Stimulated activated CD4-positive, alpha-beta T cell treated with anti-CD3 and anti-CD28 coated beads, Interleukin-1b, Interleukin-23, amount 100 ng/mL, for 4 hours (primary cell): ENCODE measurements around the gene OR10K2.
"Not testable (repeated sequence)": the region's sequence is repeated elsewhere in the genome, so short reads cannot be mapped to it uniquely, and the experiment has no call there.

ENCODE experiments used
- DNase-seq, 2 donors: peaks; one replicate each; pipeline ENCODE4 v3.0.0-alpha.2; 2020; ENCODE audit warnings: low read depth in 2 of 2

The OR10K2 gene, protein sequence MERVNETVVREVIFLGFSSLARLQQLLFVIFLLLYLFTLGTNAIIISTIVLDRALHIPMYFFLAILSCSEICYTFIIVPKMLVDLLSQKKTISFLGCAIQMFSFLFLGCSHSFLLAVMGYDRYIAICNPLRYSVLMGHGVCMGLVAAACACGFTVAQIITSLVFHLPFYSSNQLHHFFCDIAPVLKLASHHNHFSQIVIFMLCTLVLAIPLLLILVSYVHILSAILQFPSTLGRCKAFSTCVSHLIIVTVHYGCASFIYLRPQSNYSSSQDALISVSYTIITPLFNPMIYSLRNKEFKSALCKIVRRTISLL

DNA sequence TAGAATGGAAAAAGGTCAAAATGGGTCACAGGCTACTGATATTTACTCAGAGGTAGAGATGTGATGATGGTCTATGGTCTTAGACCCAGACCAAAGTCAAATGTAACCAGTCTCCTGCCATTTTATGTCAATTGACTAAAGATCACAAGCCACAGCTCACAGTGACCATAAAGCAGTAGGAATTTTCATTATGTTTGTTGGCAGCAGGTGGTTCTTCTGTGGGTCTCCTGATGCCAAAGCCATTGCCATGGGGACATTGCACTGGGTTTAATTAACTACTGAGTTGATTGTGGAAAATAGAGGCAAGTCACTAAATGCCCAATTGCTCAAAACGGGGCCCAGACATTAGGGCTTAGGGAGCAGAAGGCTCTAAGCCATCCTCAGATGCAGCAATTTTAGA is at the start of gene OR10K2:
Gene OR10K2 (minus strand): TSS at position 101 of the 400 bp plus-strand sequence. CDS start 5,371 bp downstream, outside the sequence.
- no peak for DNase-seq

- no peak for DNase-seq
These were observed 45.9 kb upstream of the OR10K2 start, which contains the start of gene OR10R2 for GRCh38 chr1:158471920-158472319. TSS of gene OR10R2 (plus strand) at chr1:158472220. CDS start at chr1:158472326, 106 bp downstream.

DNA sequence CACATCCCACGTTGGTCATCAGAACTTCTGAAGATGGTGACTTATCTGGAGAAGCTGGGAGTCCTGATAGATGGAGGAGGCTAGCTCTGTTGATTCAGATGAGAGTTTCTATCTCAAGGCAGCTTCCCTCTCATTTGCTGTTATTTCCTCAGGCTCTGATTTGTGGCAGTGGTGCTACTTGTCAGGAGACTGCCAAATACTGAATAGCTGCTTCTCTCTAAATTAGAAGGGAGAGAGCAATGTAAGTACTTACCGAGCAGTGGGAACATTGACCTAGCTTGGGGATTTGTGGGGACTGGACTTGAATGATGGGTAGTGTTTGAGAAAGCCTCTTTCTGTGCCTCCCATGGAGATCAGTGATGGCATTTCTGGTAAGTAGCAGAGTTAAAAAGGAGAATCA is 35.5 kb upstream of the OR10K2 start, which contains the start of gene OR10K1:
Gene OR10K1 (plus strand): TSS at position 301 of the 400 bp plus-strand sequence. CDS start 3,728 bp downstream, outside the sequence.
- DNase-seq: no peak

- no peak for DNase-seq
These were observed 32.2 kb upstream of the OR10K2 start for GRCh38 chr1:158458263-158458662.

- DNase-seq: no peak
These were observed 31.2 kb upstream of the OR10K2 start for GRCh38 chr1:158457246-158457645.

DNA sequence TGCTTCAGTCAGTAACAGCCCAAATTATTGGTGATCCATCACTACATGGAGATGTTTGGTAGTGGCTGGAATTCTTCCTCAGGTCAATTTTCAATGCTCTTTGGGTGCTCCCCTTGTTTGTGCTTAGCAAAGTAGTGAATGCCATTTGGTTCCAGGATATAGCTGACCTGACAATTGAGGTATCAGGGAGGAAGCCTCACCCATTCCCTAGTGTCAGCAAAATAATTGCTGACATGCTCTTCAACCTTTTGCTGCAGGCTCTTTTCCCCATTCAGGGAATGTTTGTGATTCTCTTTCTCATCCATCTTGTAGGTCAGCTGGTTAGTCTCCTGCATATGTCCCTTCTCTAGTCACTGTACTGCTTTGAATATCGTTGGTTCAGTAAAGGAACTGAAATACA is 28.5 kb upstream of the OR10K2 start:
- DNase-seq: no peak

DNA sequence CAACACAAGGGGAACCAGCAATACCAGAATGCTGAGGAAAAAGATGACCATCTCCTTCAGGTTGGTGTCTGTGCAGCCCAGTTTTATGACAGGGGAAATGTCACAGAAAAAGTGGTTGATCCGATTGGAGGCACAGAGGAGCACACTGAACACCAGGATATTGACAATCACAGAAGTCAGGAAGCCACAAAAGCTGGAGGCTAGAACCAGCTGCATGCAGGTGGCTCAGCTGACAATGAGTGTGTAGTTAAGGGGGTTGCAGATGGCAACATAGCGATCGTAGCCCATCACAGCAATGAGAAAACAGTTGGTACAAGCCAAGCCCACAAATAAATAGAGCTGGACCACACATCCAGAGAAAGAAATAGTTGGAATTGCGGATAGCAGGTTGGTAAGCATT is 19.3 kb upstream of the OR10K2 start:
- DNase-seq: no peak

DNA sequence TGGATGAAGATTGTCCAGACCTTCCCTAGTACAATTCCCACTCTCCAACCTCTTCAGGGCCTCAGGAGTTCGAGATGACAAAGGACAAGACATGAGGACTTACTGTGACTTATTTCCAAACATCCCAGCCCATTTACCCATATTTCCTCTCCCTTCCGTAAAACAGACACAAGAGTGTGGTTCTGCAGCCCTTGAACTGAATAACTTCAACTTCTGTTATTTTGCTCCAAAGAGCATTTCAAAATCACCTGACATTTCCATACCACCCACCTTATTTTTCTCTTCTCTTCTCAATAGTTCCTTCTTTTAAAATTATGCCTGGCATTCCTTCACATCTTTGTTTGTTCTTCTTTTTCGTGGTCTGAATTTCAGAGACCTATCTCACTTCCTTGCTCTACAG is 8.7 kb upstream of the OR10K2 start:
- no peak for DNase-seq

DNA sequence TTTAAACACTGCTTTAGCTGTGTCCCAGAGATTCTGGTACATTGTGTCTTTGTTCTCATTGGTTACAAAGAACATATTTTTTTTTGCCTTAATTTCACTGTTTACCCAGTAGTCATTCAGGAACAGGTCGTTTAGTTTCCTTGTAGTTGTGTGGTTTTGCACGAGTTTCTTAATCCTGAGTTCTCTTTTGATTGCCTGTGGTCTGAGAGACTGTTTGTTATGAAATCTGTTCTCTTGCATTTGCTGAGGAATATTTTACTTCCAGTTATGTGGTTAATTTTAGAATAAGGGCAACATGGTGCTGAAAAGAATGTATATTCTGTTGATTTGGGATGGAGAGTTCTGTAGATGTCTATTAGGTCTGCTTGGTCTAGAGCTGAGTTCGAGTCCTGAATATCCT is 4.1 kb upstream of the OR10K2 start:
- not testable (repeated sequence) for DNase-seq

- no peak for DNase-seq
These were observed 1.0 kb downstream of the OR10K2 start for GRCh38 chr1:158425027-158425426.

DNA sequence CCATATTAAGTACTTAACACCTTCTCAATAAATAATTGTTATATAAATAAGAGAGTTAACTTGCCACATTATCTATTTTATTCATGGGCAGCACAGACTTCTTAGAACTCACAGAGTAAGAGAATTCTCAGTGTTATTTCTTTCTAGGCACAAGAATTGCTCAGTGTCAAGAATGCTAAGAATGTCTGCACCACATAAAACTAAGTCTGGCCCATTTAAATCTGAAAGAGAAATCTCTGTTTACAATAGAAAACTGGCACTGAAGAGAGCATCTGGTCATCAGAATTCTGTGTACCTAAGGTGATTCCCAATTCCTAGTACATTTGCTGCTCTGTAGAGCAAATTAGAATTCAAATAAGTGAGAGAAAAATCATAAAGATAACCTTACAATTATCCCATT is 3.8 kb downstream of the OR10K2 start:
- no peak for DNase-seq

GRCh38 chr1:158417586-158417985 is 8.5 kb downstream of the OR10K2 start:
- no peak for DNase-seq

DNA sequence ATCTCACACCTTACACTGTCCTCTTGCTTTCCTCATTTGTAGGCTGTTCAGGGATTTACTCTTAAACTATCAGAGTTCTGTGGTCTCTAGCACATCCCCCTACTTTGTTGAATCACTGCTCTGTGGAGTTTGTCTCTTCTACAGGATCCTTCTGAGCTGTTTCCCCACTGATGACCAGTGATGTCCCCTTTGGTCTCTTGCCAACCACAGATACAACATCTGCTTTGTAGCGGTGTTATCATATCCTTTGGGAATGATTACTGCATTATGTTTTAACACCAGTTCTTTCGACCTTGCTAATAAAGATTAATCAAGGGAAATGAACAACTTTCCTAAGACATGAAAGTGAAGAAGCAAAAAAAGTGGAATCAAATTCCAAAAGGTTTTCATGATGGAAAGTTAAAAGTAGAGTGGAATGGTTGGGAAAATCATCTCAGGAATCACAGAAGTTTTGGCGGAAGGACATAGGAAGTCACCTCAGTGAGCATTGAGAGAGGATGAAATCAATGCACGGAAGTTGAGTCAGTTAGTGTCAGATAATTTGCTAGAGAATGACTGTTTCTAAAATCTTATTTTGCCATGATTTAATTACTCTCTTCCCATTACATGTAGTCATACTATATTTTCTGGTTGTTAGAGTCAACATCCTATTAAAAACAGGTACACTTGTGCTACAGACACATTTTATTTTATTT is 11.2 kb downstream of the OR10K2 start:
- no peak for DNase-seq

DNA sequence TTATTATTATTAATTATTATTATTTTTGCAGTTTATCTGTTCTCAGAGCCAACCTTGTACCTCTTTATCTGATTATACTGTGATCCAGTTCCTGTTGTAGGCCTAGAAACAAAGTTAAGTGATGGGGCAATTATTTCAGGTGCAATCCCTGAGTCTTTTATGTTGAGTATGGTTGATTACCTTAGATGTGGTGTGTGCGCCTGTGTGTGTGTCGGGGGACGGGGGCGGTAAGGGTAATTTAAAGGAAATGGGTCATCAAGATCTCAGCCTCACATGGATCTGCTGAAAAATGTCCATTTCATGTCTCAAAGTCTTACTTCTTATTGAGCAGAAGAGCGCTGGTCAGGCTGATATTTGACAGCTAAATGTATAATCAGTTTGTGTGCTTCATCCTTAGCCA is 18.9 kb downstream of the OR10K2 start:
- DNase-seq: no peak

DNA sequence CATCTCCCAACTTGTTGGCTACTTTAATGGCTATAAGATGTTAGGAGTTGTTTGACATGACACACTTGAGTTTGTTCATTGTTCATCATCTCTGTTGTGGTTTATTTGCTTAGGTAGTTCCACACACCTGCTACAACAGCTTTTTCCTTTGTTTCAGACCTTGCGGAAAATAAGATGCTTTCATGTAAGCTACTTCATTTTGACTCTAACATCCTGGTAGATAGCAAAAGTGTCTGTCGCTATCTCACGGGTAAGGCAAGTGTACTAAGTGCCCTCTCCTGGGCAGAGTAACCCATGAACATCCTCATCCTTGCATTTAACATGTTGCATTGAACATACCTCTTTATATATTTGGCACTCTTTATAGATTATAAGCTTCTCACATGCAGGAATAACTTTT is 25.2 kb downstream of the OR10K2 start:
- no peak for DNase-seq

DNA sequence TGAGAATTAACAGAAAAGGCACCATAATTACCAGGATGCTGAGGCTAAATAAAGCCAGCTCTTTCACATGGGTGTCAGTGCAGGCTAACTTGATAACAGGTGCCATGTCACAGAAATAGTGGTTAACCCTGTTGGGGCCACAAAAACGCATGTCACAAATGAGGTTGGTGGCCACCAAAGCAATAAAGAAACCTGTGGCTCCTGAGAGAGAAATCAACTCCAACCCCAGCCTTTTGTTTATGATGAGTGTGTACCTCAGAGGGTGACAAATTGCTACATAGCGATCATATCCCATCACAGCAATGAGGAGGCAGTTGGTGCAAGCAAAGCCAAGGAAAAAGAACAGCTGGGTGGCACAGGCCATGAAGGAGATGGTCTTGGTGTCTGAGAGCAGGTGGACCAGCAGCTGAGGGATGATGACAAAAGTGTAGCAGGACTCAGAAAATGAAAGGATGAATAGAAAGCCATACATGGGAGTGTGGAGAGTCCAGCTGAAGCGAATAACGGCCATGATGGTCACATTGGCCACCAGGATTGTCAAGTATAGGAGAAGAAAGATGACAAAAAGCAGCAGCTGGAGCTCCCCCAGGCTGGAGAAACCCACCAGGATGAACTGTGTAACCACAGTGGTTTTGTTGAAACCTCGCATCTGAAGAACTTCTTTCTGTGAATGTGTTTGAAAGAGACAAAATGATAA is 27.1 kb downstream of the OR10K2 start, which contains the start of gene OR10T2:
Gene OR10T2 (minus strand): TSS at position 649 of the 697 bp plus-strand sequence. CDS start 0 bp downstream, at position 649.
- no peak for DNase-seq

GRCh38 chr1:158396646-158397045 is 29.4 kb downstream of the OR10K2 start:
- DNase-seq: no peak

DNA sequence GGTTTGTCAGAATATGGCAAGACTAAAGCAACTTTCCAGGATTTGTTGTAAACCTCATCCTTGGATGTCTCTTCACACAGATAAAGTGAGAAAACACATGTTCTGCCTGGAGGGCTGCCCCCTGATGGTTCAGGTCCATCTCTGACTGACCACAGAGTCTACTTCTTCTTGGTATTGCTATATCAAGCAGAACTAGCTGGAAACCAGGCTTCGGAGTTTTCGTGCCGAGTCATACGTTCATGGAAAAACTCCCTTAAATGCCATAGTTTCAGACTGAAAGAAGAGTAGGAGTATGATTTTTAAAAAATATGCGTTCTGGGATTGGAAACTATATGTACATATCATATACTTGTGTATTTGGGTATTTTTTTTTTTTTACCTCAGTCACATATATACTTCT is 32.6 kb downstream of the OR10K2 start:
- DNase-seq: no peak

GRCh38 chr1:158391099-158391498 is 34.9 kb downstream of the OR10K2 start:
- no peak for DNase-seq

DNA sequence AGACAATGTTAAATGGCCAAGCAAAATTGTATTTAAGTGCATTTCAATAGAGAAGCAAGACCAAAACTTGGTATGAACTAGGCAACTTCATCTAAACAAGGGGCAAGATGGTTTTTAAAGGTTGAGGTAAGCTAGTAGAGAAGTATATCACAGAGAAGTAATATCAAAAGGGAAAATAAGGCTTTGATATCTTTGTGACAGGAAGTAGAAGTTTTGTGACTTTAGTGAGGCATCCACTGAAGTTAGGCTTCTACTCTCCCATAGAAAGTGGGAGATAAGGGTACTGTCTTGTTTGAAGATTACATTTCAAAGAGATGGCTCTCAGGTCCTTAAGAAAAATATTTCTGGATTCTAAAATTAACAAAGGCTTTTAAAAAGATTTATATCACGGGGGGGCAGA is 35.7 kb downstream of the OR10K2 start:
- no peak for DNase-seq

- no peak for DNase-seq
These were observed 51.2 kb downstream of the OR10K2 start for GRCh38 chr1:158374860-158375259.

DNA sequence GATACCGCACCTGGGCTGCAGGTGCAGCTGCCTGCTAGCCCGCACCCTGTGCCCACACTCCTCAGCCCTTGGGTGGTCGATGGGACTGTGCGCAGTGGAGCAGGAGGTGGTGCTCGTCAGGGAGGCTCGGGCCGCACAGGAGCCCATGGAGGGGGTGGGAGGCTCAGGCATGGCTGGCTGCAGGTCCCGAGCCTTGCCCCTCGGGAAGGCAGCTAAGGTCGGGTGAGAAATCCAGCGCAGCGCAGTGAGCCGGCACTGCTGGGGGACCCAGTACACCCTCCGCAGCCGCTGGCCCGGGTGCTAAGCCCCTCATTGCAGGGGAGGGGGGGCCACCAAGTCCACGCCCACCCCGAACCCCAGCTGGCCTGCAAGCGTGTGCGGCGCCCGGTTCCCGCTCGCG is 51.9 kb downstream of the OR10K2 start:
- DNase-seq: not testable (repeated sequence)
